Retina (tissue), 1 donor: ENCODE measurements around the gene PHTF2.
A peak's percentile ranks its signal among the peaks of the same experiment; 100 is the strongest.
"Not testable (repeated sequence)": the region's sequence is repeated elsewhere in the genome, so short reads cannot be mapped to it uniquely, and the experiment has no call there.

Experiments used
- DNase-seq: peaks from one replicate; pipeline ENCODE4 v3.0.0-alpha.2; 2016

Gene PHTF2

GRCh38 chr7:77798394-77799077 is at the start of gene PHTF2, which contains the start of gene TMEM60:
PHTF2 (plus strand) TSS chr7:77798773.
TMEM60 (minus strand) TSS chr7:77798434; CDS start chr7:77794373, 4,061 bp downstream.
- DNase-seq: peak; percentile 99

- DNase-seq: no peak
Observed at GRCh38 chr7:77752016-77752415, 46.6 kb upstream of the PHTF2 start.

- no peak for DNase-seq
Observed at GRCh38 chr7:77753173-77753572, 45.4 kb upstream of the PHTF2 start.

GRCh38 chr7:77757589-77757988 is 41.0 kb upstream of the PHTF2 start:
- no peak for DNase-seq

- DNase-seq: peak; percentile 60
Observed at GRCh38 chr7:77759294-77759889, 39.2 kb upstream of the PHTF2 start.

- no peak for DNase-seq
Observed at GRCh38 chr7:77760809-77761453, 37.6 kb upstream of the PHTF2 start.

- DNase-seq: no peak
Observed at GRCh38 chr7:77765481-77765880, 33.1 kb upstream of the PHTF2 start.

- DNase-seq: no peak
Observed at GRCh38 chr7:77765906-77766800, 32.4 kb upstream of the PHTF2 start.

- DNase-seq: no peak
Observed at GRCh38 chr7:77766801-77767605, 31.6 kb upstream of the PHTF2 start.

- DNase-seq: no peak
Observed at GRCh38 chr7:77770316-77770715, 28.3 kb upstream of the PHTF2 start.

GRCh38 chr7:77771901-77772300 is 26.7 kb upstream of the PHTF2 start:
- DNase-seq: no peak

- DNase-seq: no peak
Observed at GRCh38 chr7:77778535-77778934, 20.0 kb upstream of the PHTF2 start.

- DNase-seq: no peak
Observed at GRCh38 chr7:77782383-77782782, 16.2 kb upstream of the PHTF2 start.

GRCh38 chr7:77783111-77783510 is 15.5 kb upstream of the PHTF2 start:
- DNase-seq: no peak

- no peak for DNase-seq
Observed at GRCh38 chr7:77783545-77783944, 15.0 kb upstream of the PHTF2 start.

- not testable (repeated sequence) for DNase-seq
Observed at GRCh38 chr7:77784426-77784825, 14.1 kb upstream of the PHTF2 start.

- no peak for DNase-seq
Observed at GRCh38 chr7:77786018-77786417, 12.6 kb upstream of the PHTF2 start.

- no peak for DNase-seq
Observed at GRCh38 chr7:77786741-77787140, 11.8 kb upstream of the PHTF2 start.

GRCh38 chr7:77788327-77788902 is 10.2 kb upstream of the PHTF2 start:
- DNase-seq: no peak

GRCh38 chr7:77791336-77791735 is 7.2 kb upstream of the PHTF2 start:
- no peak for DNase-seq

- no peak for DNase-seq
Observed at GRCh38 chr7:77791956-77792355, 6.6 kb upstream of the PHTF2 start.

GRCh38 chr7:77794000-77794399 is 4.6 kb upstream of the PHTF2 start:
- no peak for DNase-seq
